SHP77 treated with DMSO at 0.1 percent for 48 hours (cell line): ENCODE data around the gene GNG12.
A peak's percentile ranks its signal among the peaks of the same experiment; 100 is the strongest.

Experiments used
- DNase-seq: peaks from one replicate; lab custom pipeline; 2025; lab: John Stamatoyannopoulos, UW

GNG12 gene

DNA sequence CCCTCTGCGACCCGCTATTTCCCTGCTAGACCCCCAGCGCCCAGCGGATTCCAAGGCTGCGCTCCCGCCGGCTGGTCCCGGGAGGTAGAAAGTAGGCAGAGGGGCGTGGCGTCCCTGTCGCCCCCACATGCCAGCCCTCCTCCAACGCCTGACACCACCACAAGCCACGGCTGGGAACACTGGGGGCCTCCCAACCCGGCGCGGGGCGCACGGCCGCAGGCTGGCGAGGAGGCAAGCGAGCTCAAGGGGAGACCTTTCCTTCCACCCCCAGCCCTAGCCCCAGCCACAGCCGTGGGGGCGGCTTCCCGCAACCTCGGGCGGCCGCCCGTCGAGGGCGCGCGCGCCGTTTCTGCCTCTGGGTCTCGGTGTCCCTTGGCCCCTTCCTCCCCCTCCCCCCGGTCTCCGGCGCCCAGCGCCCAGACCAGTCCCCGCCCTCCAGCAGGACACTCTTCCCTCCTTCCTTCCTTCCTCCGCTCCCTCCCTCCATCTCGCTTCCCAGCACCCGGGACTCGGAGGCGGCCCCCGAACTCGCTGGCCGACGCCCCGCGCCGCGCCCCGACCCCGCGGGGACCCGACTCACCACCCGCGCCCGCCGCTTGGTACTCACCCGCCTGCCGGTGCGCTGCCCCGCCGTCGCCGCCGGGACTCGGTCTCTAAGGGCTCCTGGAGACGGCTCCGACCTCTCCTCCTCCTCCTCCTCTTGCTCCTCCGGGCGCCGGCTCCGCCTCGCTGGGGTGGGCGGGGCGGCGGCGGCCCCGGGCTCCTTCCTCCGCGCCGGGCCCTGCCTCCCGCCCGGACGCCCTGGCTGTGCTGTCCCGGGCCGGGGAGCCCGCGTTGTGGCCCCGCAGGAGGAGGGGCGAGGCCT lies at the start of gene GNG12:
Gene GNG12, minus strand, starts transcription at position 731 of the 865 bp plus-strand sequence. CDS start 125,781 bp downstream, outside the sequence.
- no peak for DNase-seq

DNA sequence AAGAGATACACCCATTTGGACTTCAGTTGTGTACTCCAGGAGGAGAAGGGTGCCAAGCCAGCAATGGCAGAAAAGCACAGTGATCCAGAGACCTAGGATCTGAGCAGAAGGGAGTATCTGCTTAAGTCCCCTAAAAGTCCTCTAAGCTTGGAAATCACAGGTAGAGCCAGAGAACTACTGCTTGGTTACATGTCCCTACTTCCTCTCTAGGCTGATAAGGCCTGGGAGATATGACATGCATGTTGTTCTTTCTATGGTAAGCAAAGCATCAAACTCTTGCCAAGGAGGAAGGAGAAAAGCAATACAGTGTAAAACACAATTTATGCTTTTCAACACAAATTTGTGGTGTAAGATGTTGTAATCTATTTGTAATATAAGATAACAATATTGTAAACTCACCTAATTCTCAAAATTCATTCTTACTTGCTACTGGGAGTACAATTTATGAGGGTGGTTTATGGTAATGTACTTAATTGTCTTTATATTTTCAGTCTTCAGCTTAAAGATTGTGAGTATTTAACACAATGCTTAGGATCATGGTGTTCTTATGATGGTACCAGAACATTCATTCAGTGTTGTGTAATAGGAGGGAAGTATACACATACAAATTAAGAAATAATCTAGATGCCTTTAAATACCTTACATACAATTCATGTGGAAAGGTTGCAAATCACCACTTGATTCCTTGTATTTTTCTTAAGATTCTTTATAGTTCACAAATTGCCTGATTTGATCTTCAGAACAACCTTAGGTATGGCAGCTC lies 49.1 kb upstream of the GNG12 start:
- DNase-seq = no peak

DNA sequence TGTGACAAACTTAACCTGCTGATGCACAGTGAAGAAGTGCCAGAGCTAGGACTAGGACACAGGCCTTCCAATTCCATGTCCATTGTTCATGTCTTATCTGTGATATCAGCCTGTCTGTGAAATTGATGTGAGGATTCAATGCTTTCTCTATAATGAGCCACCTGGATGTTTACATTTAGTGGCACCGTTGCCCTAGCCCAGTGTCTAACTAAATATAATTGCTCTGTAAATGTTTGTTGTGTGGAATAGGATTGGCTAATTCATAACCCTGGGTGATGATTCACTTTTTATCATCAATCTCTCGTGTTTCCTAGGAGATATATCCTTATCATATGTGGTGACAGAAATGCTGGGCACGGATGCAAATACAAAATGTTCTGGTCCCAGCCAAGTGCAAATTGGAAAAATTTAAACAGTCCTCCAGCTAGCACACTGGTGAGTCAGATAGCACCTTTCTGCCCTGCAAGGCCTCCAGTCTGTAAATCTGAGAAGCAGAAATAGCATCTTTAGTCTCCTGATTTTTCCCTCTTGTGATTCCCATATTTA lies 46.9 kb upstream of the GNG12 start:
- DNase-seq = peak; percentile 97

DNA sequence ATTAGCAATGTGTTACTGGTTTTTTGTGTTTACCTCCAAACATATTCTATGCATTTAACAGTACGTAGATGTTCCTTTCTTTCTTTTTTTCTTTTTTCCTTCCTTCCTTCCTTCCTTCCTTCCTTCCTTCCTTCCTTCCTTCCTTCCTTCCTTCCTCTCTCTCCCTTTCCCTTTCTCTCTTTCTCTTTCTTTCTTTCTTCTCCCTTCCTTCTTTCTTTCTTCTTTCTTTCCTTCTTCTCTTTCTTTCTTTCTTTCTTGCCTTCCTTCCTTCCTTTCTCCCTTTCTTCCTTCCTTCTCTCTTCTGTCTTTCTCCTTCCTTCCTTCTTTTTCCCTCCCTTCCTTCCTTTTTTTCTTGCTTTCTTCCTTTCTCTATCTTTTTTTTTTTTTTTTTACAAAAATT lies 46.2 kb upstream of the GNG12 start:
- DNase-seq = no peak

DNA sequence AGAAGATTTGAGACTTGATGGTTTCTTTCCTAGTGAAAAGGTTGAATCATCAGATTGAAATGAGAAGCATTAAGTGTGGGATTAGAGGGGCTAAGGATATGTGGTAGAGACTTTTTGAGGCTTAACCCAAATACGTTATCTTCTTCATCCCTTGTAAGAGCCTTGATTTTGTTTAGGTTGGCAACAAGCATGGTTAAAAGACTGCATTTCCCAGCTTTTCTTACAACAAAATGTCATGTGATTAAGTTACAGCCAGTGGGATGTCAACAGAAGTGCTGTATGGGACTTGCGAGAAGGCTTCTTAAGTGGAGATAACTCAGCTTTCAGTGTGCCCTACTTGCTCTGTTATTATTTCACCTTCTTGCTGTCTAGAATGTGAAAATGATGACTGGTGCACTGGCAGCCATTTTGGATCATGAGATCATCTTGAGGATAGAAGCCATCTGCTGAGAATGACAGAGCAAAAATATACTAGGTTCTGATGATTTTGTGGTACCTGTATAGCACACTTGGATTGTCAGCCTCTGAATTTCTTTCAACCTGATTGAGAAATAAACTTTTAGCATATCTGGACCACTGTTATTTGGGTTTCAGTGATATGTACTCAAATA lies 41.3 kb upstream of the GNG12 start:
- no peak for DNase-seq

DNA sequence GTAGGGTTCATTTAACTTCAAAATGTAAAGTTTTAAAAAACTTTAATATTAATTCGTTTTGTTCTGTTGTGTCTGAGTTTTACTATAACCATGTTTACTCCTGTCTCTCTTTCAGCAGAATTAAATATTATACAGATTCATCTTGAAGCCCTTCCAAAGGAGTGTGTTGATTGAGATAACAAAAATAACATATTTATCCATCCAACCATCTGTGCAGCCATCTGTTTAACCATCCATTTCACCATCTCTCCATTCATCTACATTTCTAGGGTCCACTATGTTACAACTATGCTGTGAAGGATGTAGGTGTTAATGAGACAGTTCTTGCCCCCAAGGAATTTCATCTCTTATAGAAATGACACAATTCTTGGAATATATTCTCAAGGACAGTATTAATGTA lies 36.0 kb upstream of the GNG12 start:
- no peak for DNase-seq

DNA sequence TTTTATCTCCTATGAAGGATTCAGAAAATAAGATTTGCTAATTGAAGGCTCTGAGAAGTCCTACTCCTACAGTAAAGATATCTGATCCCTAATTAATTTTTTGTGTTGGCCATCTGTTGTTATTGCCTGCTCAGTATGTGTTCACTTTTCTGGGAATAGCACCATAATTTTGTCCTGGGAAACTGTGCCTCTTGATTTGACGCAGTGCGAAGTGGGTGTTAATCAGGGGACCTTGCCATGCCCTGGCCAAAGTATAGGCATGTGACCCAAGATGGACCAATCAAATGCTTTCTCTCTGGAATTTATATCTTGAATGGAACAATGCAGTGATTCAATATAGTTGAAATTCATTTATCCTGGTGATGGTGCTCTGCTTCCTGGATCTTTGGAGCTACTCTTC lies 30.4 kb upstream of the GNG12 start:
- DNase-seq = no peak

DNA sequence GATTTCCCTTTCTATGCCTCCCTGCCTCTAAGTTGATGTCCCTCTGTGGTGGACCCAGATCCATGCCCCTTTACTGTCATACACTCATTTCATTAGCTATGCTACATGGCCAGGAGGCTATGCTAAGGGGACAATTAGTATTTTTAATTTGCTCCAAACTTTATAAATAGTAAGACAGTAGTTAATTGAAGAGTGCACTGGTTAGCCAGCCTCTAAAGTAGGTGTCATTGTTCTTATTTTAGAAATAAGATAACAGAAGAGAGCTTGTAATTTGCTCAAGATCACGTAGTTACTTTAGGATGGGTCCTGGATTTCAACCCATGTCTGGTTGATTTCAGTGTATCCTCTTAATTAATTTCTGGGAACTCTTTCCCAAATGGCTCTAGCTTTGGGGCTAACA lies 29.4 kb upstream of the GNG12 start:
- DNase-seq = no peak

DNA sequence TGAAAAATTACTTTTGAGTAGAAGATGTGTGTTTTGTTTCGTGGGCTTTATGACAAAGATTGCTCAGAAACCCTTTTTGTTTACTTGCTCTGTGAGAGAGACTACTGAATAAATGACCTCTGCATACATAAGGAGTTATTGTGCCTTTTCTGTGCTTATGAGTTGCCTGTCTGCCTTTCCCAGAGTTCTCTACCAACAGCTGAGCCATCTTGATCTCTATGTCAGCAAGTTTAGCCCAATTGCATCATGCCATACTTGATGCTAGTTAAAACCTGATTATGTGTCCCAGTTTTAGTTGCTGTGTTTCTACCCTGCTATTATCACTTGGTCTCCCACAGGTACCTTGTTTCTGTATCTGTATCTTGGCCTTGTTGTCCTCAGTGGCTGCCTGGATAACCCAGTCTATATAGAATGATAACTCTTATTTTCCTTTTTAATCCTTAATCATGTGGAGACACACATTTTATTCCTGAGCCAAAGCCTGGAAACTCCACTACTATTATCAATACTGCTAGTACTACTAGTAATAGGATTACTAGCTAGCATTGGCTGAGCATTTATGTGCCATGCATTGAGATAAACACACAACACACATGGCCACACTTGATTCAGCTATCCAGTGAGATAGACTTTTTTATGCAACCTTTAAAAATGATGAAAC lies 28.7 kb upstream of the GNG12 start:
- DNase-seq = no peak

DNA sequence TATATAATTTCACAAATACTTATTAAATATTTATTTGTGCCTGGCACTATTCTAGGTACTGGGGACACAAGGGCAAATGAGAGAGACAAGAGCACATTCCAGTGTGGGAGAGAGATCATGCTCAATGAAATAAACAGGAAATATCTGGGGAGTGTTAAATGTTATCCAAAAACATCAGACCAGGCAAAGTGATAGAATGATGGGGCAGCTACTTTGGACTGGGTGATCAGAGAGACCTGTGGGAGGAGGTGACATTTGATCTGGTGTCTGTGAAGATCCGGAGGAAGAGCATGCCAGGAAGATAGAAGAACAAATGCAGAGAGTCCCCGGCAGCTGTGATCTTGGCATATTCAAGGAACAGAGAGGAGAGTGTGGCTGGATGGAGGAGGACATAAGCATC lies 27.5 kb upstream of the GNG12 start:
- DNase-seq = no peak

DNA sequence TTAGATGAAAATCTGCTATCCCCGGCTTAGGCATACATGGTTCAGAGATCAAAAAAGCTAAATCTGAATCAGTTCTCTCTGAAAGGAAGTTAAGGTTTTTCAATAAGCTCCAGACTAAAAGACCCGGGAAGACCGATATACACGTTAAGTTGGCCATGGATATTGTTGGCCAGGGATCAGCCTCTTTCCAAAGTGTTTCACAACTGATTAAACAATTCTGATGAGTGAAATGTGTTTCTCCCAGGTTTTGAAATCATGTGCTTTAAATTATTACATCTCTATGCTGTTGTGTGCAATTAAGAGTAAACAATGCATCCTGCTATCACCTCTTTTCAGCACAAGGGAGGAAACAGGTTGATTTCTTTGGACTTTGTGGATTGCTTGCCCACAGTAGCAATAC lies 23.7 kb upstream of the GNG12 start:
- no peak for DNase-seq

DNA sequence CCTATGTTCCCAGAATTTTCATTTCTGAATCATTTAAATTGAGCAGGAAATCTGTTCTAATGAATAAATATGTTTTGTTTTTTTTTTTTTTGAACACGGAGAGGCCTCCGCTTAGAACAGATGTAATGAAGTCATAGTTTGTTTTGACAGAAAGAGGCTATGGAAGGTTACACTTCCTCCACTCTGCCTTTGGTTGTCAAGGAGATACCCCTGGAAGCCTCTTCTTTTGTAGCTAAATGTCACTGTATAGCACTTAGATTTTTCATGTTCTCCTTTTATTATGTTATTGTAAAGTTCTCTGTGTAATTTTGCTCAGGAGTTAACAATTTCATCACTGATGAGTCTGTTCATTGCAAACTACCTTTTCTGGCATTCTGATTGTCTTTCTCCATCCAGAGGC lies 22.7 kb upstream of the GNG12 start:
- no peak for DNase-seq

DNA sequence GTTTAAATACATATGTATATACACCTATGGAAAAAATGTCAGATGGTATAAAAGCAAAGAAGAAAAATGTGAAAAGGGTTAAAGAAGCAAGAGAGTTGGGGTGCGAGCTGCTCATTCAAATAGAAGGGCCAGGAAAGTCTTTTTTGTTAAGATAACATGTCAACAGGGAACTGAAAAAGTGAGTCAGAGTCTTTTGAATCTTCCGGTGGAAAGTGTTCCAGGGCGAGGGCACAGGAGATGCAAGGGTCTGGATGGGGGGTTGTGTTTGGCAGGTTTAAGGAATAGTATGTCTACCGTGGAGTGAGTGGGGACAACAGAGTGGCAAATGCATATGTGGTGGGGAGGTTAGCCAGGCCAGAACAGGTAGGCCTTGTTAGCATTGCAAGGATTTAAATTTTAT lies 22.2 kb upstream of the GNG12 start:
- DNase-seq = no peak

DNA sequence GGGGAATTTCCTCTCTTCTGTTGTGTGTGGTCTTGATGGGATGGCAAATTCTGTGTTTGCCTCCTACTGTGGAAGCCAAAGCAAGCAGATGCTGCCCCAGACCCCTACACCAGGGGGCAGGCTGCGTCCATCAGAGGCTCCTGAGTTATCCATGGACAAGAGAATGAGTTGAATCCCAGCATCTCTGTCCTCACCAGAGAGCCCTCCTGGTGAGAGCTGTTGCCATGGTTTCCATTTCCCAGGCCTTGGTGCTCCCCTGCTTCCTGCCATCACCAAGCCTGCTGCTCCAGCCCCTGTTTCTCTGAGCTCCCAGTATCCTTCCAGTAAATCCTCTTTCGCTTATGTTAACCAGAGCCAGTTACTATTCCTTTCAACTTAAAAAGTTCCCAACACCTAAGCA lies 20.4 kb upstream of the GNG12 start:
- DNase-seq = peak; percentile 51

DNA sequence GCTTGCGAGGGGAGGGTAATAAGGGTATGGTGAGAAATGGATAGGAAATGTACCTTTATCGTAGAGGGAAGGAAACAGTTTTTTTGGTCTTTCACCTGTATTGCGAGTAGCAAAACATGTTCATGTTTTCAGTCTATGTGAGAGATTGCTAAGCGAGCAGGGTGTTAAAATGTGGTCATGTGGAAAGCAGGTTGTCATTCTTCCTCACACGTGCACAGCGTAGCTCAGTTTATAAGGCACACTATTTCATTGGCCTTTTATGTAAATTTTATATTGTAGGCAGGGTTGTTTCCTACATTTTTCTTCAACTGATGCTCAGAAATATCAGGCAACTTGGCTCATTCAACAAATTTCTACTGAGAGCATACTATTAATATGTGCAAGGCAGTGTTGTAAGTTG lies 18.5 kb upstream of the GNG12 start:
- DNase-seq = no peak

DNA sequence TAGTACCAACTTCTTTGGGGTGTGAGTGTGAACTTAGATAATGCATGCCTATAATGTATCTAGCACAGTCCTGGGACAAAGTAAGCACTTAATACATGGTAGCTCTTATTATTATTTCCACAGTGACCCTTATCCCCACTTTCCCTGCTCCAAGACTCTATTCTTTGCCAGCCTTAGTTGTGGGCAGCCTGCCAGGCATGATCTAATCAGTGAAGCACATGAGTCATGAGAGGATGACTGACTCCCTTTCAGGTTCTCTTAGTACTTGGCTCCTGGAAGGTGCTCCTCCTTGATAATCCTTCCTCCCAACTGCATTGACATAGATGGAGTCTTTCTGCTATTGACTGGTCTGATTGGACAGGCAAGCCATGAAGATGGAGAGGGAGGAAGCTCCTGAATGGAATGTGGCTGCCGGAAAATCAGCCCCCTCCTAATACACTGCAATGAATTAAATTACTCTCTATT lies 17.4 kb upstream of the GNG12 start:
- no peak for DNase-seq

DNA sequence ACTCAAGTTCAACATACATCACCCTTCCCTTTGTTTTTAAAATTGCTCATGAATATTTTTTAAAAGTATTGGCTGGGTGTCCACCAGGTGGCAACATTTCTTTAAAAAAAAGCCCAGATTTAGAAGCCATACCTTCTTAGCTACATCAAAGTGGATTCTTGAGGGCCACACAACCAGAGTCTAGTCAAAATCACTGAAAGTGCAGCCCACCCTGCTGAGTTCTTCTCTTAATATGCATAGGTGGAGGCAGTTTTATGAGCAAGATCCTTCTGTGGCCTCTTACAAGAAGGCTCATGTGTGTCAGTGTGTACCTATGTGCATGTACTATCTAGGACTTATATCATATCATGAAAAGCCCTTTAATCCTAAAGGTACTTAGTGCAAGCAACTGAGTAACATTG lies 16.9 kb upstream of the GNG12 start:
- peak; percentile 56 for DNase-seq

DNA sequence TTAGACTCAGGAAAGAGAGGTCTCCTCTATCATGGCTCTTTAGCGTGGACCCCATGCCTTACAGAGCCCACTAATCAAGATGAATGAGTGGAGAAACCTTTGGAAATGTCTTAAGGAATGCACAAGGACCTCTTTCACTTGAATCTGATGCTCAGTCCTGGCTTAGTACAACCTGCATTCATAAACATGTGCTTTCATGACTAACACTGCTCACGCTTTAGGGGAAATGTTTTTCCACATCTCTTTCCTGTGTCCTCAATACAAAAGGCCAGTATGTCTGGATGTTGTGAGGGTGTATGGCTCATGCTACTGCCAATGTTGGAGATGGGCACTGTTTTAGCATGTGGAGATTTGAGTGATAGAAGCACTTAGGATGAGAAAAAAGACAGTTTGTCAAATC lies 14.2 kb upstream of the GNG12 start:
- DNase-seq = no peak

DNA sequence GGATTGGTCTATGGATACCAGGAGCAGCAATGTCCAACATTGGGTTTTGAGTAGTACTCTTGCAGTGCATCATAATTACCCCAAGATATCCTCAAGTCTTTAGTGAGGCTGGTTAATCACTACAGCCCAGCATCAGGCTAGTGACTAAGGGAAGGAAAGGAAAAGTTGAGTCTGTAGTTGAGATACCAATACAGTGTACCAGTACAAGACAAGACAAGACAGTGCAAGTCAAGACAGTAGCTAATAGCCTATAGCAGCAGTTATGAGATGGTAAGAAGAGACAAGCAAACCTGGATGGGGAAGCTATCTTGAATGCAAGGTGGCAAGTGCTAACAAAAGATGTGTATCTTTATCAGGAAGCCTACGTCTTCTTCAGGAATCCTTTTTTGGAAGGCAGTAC lies 13.3 kb upstream of the GNG12 start:
- DNase-seq = no peak

DNA sequence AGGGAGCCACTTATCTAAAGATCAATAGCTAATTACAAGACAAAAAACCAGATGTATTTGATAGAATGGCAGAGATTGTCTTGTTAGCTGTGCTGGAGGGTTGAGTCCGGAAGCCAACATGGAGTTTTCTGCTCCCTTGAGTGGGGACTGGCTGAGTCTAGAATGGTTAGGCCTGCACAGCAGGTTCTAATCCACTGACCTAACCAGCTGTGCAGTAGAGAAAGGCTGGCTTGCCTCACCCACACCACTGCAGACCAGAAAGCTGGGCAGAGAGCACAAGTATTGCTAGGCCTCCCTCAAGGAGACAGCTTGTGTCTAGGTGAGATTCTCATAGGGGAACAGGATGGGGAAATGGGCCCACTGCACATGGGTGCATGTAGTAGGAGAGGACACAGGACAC lies 11.7 kb upstream of the GNG12 start:
- no peak for DNase-seq

DNA sequence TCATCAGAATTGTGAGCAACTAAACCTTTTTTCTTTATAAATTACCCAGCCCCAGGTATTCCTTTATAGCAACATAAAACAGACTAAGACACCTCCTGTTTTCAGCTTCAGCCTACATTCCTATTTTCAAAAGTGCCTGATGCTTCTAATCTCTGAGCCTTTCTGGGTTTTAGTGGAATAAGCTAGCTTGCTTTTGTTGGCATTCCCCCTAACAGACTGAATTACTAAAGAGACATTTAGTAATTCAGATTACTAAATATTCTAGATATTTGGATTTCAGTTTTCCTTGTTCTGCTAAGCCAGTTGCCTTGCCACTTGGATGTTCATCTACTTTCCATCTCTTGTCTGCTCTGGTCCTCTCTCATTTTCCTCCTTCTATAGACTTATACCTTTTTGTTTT lies 10.5 kb upstream of the GNG12 start:
- DNase-seq = no peak

DNA sequence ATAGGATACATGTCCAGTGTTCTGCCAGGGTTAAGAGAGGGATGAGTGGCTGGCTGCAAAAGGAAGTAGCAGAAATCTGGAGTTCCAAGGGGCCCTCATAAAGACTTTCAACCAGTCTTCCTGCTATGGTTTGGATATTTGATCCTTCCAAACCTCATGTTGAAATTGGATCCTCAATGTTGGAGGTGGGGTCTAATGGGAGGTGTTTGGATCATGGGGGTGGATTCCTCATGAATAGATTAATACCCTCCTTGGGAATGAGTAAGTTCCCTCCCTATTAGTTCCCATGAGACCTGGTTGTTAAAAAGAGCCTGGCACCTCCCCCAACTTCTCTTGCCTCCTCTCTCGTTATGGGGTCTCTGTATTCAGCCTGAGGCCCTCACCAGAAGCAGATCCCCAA lies 10.1 kb upstream of the GNG12 start:
- no peak for DNase-seq
